C4-2B (cell line): ENCODE data around the gene RFT1.

Experiments
- ZFX ChIP-seq: fragments of 450-650 bp; IDR thresholded peaks from 2 replicates; pipeline ENCODE4 v1.6.1; 2017
- TF ChIP-seq, protein P1 (sequence below): fragments of 450-650 bp; conservative IDR thresholded peaks from 2 replicates; pipeline ENCODE4 v1.5.1; 2017; ENCODE audit warnings: mild to moderate bottlenecking

DNA sequence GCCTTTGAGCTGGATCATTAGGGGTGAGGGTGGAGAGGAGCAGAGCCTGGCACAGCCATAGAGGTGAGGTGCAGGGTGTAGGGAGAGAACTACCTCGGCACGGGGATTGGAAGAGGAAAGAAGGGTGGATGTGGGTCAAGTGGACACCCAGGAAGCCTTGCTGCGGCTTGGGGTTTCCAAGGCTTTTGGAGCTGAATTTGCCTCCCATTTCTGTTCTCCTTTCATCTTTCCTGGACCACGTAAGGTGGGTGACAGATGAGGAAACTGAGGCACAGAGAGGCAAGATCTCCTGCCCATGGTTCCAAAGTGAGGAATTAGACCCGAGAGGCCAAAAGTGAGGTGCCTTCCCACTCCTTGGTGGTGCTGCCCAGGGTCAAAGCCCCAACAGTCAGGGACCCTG, 48.9 kb downstream of the RFT1 start:
- TF ChIP-seq, protein P1, sequence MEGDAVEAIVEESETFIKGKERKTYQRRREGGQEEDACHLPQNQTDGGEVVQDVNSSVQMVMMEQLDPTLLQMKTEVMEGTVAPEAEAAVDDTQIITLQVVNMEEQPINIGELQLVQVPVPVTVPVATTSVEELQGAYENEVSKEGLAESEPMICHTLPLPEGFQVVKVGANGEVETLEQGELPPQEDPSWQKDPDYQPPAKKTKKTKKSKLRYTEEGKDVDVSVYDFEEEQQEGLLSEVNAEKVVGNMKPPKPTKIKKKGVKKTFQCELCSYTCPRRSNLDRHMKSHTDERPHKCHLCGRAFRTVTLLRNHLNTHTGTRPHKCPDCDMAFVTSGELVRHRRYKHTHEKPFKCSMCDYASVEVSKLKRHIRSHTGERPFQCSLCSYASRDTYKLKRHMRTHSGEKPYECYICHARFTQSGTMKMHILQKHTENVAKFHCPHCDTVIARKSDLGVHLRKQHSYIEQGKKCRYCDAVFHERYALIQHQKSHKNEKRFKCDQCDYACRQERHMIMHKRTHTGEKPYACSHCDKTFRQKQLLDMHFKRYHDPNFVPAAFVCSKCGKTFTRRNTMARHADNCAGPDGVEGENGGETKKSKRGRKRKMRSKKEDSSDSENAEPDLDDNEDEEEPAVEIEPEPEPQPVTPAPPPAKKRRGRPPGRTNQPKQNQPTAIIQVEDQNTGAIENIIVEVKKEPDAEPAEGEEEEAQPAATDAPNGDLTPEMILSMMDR, result no peak
- TF ChIP-seq ZFX, result no peak
